ENCODE measurements around the gene CCDC83.
A peak's percentile ranks its signal among the peaks of the same experiment; 100 is the strongest.
"Not testable (repeated sequence)": the region's sequence is repeated elsewhere in the genome, so short reads cannot be mapped to it uniquely, and the experiment has no call there.

Gene CCDC83

GRCh38 chr11:85945788-85946187 is 90.6 kb downstream of the CCDC83 start:
- DNase-seq, result no peak

- no peak for DNase-seq
Measured at GRCh38 chr11:85946221-85946620, 91.0 kb downstream of the CCDC83 start.

GRCh38 chr11:85947431-85948272 is 92.5 kb downstream of the CCDC83 start:
- peak in 1 of 2 donors; percentile 35 for DNase-seq

- no peak for DNase-seq
Measured at GRCh38 chr11:85948884-85949283, 93.7 kb downstream of the CCDC83 start.

- no peak for DNase-seq
Measured at GRCh38 chr11:85949798-85950197, 94.6 kb downstream of the CCDC83 start.

GRCh38 chr11:85950317-85951048 is 95.3 kb downstream of the CCDC83 start:
- no peak for DNase-seq

- DNase-seq, result no peak
Measured at GRCh38 chr11:85951049-85951405, 95.8 kb downstream of the CCDC83 start.

- DNase-seq, result no peak
Measured at GRCh38 chr11:85951428-85952107, 96.4 kb downstream of the CCDC83 start.

- DNase-seq, result not testable (repeated sequence)
Measured at GRCh38 chr11:85952108-85952485, 96.9 kb downstream of the CCDC83 start.

GRCh38 chr11:85953491-85954143 is 98.4 kb downstream of the CCDC83 start:
- DNase-seq, result no peak

- DNase-seq, result no peak
Measured at GRCh38 chr11:85955531-85955930, 100.3 kb downstream of the CCDC83 start.

- DNase-seq, result no peak
Measured at GRCh38 chr11:85960678-85961077, 105.5 kb downstream of the CCDC83 start.

GRCh38 chr11:85961130-85961529 is 105.9 kb downstream of the CCDC83 start:
- DNase-seq, result no peak

GRCh38 chr11:85961930-85962363 is 106.8 kb downstream of the CCDC83 start:
- DNase-seq, result no peak

GRCh38 chr11:85965202-85965601 is 110.0 kb downstream of the CCDC83 start:
- no peak for DNase-seq

GRCh38 chr11:85967457-85967856 is 112.3 kb downstream of the CCDC83 start:
- no peak for DNase-seq
